ENCODE measurements around the gene ICA1L. TPM values are rescaled to one million over a fixed set of nuclear protein-coding genes. Genes with fewer than 3 reads are reported as not detected.

The ICA1L gene
- total and polyA plus RNA-seq, 2 of the 13 experiments (the other 11 are each of a cell fraction or from before 2014, with no cell fraction given): 1.5 to 2.4 TPM

GRCh38 chr2:202780514-202781021 lies 91.0 kb downstream of the ICA1L start (continued):
- TF ChIP-seq, protein P1, sequence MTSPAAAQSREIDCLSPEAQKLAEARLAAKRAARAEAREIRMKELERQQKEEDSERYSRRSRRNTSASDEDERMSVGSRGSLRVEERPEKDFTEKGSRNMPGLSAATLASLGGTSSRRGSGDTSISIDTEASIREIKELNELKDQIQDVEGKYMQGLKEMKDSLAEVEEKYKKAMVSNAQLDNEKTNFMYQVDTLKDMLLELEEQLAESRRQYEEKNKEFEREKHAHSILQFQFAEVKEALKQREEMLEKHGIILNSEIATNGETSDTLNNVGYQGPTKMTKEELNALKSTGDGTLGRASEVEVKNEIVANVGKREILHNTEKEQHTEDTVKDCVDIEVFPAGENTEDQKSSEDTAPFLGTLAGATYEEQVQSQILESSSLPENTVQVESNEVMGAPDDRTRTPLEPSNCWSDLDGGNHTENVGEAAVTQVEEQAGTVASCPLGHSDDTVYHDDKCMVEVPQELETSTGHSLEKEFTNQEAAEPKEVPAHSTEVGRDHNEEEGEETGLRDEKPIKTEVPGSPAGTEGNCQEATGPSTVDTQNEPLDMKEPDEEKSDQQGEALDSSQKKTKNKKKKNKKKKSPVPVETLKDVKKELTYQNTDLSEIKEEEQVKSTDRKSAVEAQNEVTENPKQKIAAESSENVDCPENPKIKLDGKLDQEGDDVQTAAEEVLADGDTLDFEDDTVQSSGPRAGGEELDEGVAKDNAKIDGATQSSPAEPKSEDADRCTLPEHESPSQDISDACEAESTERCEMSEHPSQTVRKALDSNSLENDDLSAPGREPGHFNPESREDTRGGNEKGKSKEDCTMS (CRISPR knock-in tag; conservative IDR thresholded peaks at IDR 0.05): no peak
- TF ChIP-seq MBNL3 (CRISPR knock-in tag; conservative IDR thresholded peaks at IDR 0.05) (no peak), PCBP1 (IDR thresholded peaks at IDR 0.05; ENCODE audit: borderline replicate concordance, low read depth, low read length) (no peak), ZNF33B (CRISPR knock-in tag; IDR thresholded peaks at IDR 0.05) (no peak), ZNF556 (CRISPR knock-in tag; IDR thresholded peaks at IDR 0.05; ENCODE audit: borderline replicate concordance) (no peak), HNF4G (IDR thresholded peaks at IDR 0.05; ENCODE audit: borderline replicate concordance, low read depth, low read length) (no peak), HNF4G (CRISPR knock-in tag; IDR thresholded peaks at IDR 0.05; ENCODE audit: borderline replicate concordance, low read depth) (no peak), ZNF451 (CRISPR knock-in tag; IDR thresholded peaks at IDR 0.05) (no peak), ZNF543 (CRISPR knock-in tag; IDR thresholded peaks at IDR 0.05) (no peak), ZNF343 (CRISPR knock-in tag; IDR thresholded peaks at IDR 0.05) (no peak), ZKSCAN1 (IDR thresholded peaks at IDR 0.05; ENCODE audit: low read length) (no peak)
- TF ChIP-seq, protein P2, sequence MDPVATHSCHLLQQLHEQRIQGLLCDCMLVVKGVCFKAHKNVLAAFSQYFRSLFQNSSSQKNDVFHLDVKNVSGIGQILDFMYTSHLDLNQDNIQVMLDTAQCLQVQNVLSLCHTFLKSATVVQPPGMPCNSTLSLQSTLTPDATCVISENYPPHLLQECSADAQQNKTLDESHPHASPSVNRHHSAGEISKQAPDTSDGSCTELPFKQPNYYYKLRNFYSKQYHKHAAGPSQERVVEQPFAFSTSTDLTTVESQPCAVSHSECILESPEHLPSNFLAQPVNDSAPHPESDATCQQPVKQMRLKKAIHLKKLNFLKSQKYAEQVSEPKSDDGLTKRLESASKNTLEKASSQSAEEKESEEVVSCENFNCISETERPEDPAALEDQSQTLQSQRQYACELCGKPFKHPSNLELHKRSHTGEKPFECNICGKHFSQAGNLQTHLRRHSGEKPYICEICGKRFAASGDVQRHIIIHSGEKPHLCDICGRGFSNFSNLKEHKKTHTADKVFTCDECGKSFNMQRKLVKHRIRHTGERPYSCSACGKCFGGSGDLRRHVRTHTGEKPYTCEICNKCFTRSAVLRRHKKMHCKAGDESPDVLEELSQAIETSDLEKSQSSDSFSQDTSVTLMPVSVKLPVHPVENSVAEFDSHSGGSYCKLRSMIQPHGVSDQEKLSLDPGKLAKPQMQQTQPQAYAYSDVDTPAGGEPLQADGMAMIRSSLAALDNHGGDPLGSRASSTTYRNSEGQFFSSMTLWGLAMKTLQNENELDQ (CRISPR knock-in tag; IDR thresholded peaks at IDR 0.05; ENCODE audit: borderline replicate concordance): no peak

Data from HepG2 (cell line).